Fibroblast of lung (primary cell): ENCODE results near the gene SPINK9.

ENCODE experiments used
- CTCF ChIP-seq, 2 donors: IDR thresholded peaks in 1 of 2; conservative IDR thresholded peaks in 1 of 2; 1 replicate in 1 of 2; 2 replicates in 1 of 2; pipeline ENCODE4 v1.5.1; 2011 to 2012; ENCODE audit warnings: low read length in 2 of 2, control low read depth in 1 of 2, inconsistent platforms in 1 of 2, low read depth in 1 of 2, mild to moderate bottlenecking in 1 of 2
- EZH2 ChIP-seq: IDR thresholded peaks from 2 replicates; pipeline ENCODE4 v1.5.1; 2012; ENCODE audit warnings: low read length, control low read depth, mild to moderate bottlenecking; ENCODE audit errors: missing control alignments

GRCh38 chr5:148290271-148291195 is 44.8 kb upstream of the SPINK9 start:
- TF ChIP-seq CTCF (conservative IDR thresholded peaks at IDR 0.05 in 1 of 2, IDR thresholded peaks at IDR 0.05 in 1 of 2; ENCODE audit: low read depth in 1 of 2, low read length in 2 of 2) (peak; percentile 29 to 60), EZH2 (no peak)
